ENCODE results near the gene FAM199X. TPM values are rescaled to one million over a fixed set of nuclear protein-coding genes. Genes with fewer than 3 reads are reported as not detected.

Gene FAM199X
- total RNA-seq, 4 donors from 2014 or later, result 36.3 to 51.9 (median 41.9) TPM

GRCh38 chrX:104130808-104131207 is 35.4 kb upstream of the FAM199X start:
- no peak overlapping the region for H3K27ac ChIP-seq
- H3K9me3 ChIP-seq, result no peaks in the 10 kb centered on the region
- H3K36me3 ChIP-seq, result no peaks in the 10 kb centered on the region
- WGBS, 2 donors, result 91 to 99% methylated on average over 4 to 5 of the region's 6 CpGs
- no peaks in the 10 kb centered on the region for H3K4me1 ChIP-seq
- no peak for DNase-seq
- intact Hi-C loops (cut with DNase I), result no loop called here
- no peak overlapping the region for H3K4me3 ChIP-seq (replicated peaks in 1 of 3)
- no peaks in the 10 kb centered on the region for H3K27me3 ChIP-seq
- no peak for TF ChIP-seq POLR2A (IDR thresholded peaks at IDR 0.05)
- no peak for TF ChIP-seq CTCF (IDR thresholded peaks at IDR 0.05)

- 89 to 90% methylated on average over 5 of the region's 5 CpGs for WGBS, 2 donors
- no peaks in the 10 kb centered on the region for H3K36me3 ChIP-seq
- DNase-seq, result no peak
- H3K9me3 ChIP-seq, result no peaks in the 10 kb centered on the region
- intact Hi-C loops (cut with DNase I), result no loop called here
- H3K4me1 ChIP-seq, result no peaks in the 10 kb centered on the region
- H3K27me3 ChIP-seq, result no peaks in the 10 kb centered on the region
- H3K4me3 ChIP-seq (replicated peaks in 1 of 3), result no peak overlapping the region
- TF ChIP-seq CTCF (IDR thresholded peaks at IDR 0.05), result no peak
- no peak for TF ChIP-seq POLR2A (IDR thresholded peaks at IDR 0.05)
- no peak overlapping the region for H3K27ac ChIP-seq
Observed at GRCh38 chrX:104134583-104135261, 31.5 kb upstream of the FAM199X start.

GRCh38 chrX:104135677-104136076 is 30.6 kb upstream of the FAM199X start:
- DNase-seq, result no peak
- WGBS, 2 donors, result 83 to 100% methylated on average over 1 of the region's 1 CpG
- intact Hi-C loops (cut with DNase I), result no loop called here
- TF ChIP-seq CTCF (IDR thresholded peaks at IDR 0.05) (no peak), POLR2A (IDR thresholded peaks at IDR 0.05) (no peak)
- H3K27me3 ChIP-seq, result no peaks in the 10 kb centered on the region
- H3K4me3 ChIP-seq (replicated peaks in 1 of 3), result no peak overlapping the region
- no peaks in the 10 kb centered on the region for H3K36me3 ChIP-seq
- no peaks in the 10 kb centered on the region for H3K9me3 ChIP-seq
- no peaks in the 10 kb centered on the region for H3K4me1 ChIP-seq
- no peak overlapping the region for H3K27ac ChIP-seq

GRCh38 chrX:104136241-104137019 is 29.8 kb upstream of the FAM199X start:
- Histone ChIP-seq H3K9me3 (no peaks in the 10 kb centered on the region), H3K4me1 (no peaks in the 10 kb centered on the region), H3K4me3 (replicated peaks in 1 of 3) (no peak overlapping the region), H3K27me3 (no peaks in the 10 kb centered on the region), H3K27ac (no peak overlapping the region), H3K36me3 (no peaks in the 10 kb centered on the region)
- peak; percentile 43 to 74 (median 60) for TF ChIP-seq CTCF (IDR thresholded peaks at IDR 0.05)
- TF ChIP-seq POLR2A (IDR thresholded peaks at IDR 0.05), result no peak
- WGBS, 2 donors, result 19 to 25% methylated on average over 10 of the region's 10 CpGs
- intact Hi-C loops (cut with DNase I), result no loop called here
- DNase-seq, result peak; percentile 64 to 69

- intact Hi-C loops (cut with DNase I), result no loop called here
Observed at GRCh38 chrX:104137496-104137895, 28.8 kb upstream of the FAM199X start.

More at GRCh38 chrX:104137496-104137895, 28.8 kb upstream of the FAM199X start:
- Histone ChIP-seq H3K27me3 (no peaks in the 10 kb centered on the region), H3K27ac (no peak overlapping the region), H3K4me3 (replicated peaks in 1 of 3) (no peak overlapping the region), H3K9me3 (no peaks in the 10 kb centered on the region), H3K4me1 (no peaks in the 10 kb centered on the region), H3K36me3 (no peaks in the 10 kb centered on the region)
- no peak for DNase-seq
- WGBS, 2 donors, result 89 to 91% methylated on average over 3 of the region's 3 CpGs
- no peak for TF ChIP-seq POLR2A (IDR thresholded peaks at IDR 0.05)
- no peak for TF ChIP-seq CTCF (IDR thresholded peaks at IDR 0.05)
